Measurements from ENCODE around the gene SLC30A2. TPM values are rescaled to one million over a fixed set of nuclear protein-coding genes. Genes with fewer than 3 reads are reported as not detected.

SLC30A2 gene
- total RNA-seq, 1 donor from 2014 or later, result 0.17 TPM

DNA sequence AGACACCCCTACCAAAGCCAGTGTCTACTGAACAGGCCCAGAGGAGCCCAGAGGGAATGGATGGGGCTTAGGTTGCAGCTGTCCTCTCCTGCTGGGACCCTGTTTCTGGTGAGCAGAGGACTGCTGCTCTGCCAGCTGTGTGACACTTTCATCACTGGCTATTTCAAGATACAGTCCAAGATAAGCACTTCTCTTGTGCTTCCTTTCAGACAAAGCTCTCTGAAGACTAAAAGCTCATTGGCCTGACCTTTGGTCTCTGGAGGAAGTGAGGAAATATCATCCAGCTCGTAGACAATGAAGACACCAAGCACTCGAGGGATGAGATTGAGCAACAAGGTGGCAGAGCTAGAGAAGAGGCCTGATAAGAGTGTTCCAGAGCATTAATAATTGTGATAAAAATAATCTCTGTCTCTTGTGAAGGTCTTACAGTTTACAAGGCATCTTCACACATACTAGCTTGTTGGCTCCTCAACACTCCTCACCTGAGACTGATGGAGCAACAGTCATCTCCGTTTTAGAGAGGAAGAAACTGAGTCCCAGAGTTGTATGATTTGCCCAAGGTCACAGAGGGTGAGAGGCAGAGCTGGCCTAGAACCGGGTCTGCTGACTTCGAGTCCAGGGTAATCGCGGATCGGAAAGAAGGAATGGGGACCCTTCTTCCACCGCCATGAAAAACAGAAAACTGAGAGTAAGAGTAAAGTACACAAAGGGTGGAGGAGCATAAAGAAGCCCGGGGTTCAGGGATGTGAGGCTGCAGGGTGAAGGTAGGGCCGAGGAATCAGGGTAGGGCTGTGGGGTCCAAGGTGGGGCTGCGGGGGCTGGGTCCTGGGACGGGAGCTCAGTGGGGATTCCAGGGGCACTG, 48.7 kb downstream of the SLC30A2 start:
- Mint-ChIP-seq H3K4me1 (ENCODE audit: low read depth) (peaks cover 12% of the 10 kb centered on the region), H3K27ac (peak overlapping the region; percentile 97), H3K9me3 (ENCODE audit: low read depth) (no peaks in the 10 kb centered on the region), H3K36me3 (ENCODE audit: insufficient read depth) (no peaks in the 10 kb centered on the region), H3K27me3 (no peaks in the 10 kb centered on the region), H3K4me3 (ENCODE audit: low read depth) (peak overlapping the region; percentile 94)
- no peak for DNase-seq (ENCODE audit: low spot score, unreplicated experiment)
- TF ChIP-seq, protein P1, sequence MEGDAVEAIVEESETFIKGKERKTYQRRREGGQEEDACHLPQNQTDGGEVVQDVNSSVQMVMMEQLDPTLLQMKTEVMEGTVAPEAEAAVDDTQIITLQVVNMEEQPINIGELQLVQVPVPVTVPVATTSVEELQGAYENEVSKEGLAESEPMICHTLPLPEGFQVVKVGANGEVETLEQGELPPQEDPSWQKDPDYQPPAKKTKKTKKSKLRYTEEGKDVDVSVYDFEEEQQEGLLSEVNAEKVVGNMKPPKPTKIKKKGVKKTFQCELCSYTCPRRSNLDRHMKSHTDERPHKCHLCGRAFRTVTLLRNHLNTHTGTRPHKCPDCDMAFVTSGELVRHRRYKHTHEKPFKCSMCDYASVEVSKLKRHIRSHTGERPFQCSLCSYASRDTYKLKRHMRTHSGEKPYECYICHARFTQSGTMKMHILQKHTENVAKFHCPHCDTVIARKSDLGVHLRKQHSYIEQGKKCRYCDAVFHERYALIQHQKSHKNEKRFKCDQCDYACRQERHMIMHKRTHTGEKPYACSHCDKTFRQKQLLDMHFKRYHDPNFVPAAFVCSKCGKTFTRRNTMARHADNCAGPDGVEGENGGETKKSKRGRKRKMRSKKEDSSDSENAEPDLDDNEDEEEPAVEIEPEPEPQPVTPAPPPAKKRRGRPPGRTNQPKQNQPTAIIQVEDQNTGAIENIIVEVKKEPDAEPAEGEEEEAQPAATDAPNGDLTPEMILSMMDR (IDR thresholded peaks at IDR 0.05; ENCODE audit: unreplicated experiment), result no peak

DNA sequence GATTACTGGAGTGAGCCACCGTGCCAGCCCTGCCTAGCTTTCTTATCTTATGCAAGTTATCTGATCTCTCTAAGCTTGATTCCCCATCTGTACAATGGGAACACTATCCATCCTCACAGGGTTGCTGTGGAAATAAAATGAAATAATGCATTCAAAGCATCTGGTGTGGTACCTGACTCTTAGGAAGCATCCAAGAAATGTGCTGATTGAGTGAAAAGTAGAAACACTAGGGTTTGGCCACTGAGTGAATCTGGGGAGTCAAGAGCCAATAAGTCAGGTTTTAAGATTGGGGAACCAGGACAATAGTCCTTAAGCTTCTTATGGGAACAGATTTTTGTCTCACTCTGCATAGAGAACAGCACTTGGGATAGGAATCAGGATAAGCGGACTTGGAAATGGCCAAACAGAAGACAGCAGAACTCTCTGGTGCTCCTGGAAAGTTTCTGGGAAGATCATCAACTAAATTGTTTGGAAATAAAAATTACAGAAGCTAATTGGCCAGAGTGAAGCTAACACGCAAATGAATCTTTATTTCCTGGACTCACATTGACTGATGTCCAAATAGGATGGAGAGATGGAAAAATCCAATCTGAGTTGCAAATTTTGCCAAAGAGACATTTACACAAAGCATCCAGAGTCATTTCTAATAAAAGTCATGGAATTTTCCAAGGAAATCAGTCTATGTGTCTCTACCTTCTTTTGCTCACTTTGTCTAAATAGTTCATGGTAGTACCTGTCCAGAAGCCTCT, 51.3 kb downstream of the SLC30A2 start:
- Mint-ChIP-seq H3K9me3 (ENCODE audit: low read depth) (no peaks in the 10 kb centered on the region), H3K4me1 (ENCODE audit: low read depth) (peaks cover 12% of the 10 kb centered on the region), H3K4me3 (ENCODE audit: low read depth) (no peak overlapping the region), H3K27me3 (no peaks in the 10 kb centered on the region), H3K27ac (no peak overlapping the region), H3K36me3 (ENCODE audit: insufficient read depth) (no peaks in the 10 kb centered on the region)
- TF ChIP-seq, protein P1 (IDR thresholded peaks at IDR 0.05; ENCODE audit: unreplicated experiment), result no peak
- no peak for DNase-seq (ENCODE audit: low spot score, unreplicated experiment)

DNA sequence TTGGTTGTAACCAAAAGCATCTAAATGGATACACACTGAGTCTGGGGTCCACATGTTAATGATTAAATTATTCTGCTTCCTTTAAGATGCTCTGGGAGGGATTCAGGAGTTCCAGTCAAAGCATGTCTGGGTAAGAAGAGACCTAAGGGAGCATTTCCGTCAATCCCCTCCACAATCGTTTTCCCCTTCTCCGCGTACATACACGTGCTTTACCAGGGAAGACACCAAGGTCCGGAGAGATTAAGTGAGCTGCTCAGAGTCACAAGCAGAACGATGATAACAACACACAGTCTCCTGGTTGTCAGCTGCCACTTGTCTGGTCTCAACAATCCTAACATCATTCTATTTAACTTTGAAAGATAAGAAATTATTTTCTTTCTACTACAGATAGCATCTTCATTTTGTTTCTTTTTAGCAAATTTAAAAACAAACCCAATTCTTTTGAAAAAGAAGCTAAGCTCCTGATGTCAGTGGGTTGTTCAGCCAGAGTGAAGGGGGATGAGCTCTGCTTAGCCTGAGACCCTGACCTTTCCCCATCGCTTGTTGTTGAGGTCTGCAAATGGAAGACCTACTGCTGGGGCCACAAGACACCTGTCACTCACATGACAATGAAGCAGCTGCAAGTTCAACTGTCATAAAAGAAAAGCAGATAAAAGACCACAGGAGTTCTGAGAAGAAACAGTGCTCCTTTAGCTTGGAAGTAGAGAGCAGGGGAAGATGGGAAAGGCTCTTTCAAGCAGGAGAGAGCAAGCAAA, 52.5 kb downstream of the SLC30A2 start:
- H3K4me3 Mint-ChIP-seq (ENCODE audit: low read depth), result no peak overlapping the region
- no peaks in the 10 kb centered on the region for H3K9me3 Mint-ChIP-seq (ENCODE audit: low read depth)
- H3K4me1 Mint-ChIP-seq (ENCODE audit: low read depth), result peaks cover 10% of the 10 kb centered on the region
- peaks cover 1% of the 10 kb centered on the region for H3K36me3 Mint-ChIP-seq (ENCODE audit: insufficient read depth)
- H3K27me3 Mint-ChIP-seq, result no peaks in the 10 kb centered on the region
- DNase-seq (ENCODE audit: low spot score, unreplicated experiment), result no peak
- TF ChIP-seq, protein P1 (IDR thresholded peaks at IDR 0.05; ENCODE audit: unreplicated experiment), result no peak
- H3K27ac Mint-ChIP-seq, result peak overlapping the region; percentile 14

DNA sequence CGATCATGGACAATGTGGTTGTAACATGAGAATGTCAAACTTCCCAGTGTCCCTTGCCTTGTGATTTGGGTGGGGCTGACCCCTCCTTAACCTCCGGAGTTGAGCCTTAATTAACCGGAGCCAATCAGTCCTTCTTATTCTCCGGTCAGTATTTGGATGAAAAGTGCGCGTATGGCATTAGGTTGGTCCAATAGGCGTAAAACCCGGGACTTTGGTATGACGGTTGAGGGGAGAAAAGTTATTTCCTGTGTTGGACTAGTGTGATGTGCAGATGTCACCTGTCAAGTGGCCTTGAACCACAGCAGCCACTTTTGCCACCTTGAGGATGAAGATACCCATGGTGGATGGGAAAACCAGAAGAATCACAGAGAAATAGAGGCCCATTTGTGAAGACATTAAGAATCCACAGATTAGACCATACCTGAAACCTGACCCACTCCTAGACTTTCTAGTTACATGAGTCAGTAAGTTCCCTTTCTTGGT, 53.2 kb downstream of the SLC30A2 start:
- Mint-ChIP-seq H3K27ac (no peak overlapping the region), H3K27me3 (no peaks in the 10 kb centered on the region), H3K36me3 (ENCODE audit: insufficient read depth) (peaks cover 1% of the 10 kb centered on the region), H3K4me3 (ENCODE audit: low read depth) (no peak overlapping the region), H3K9me3 (ENCODE audit: low read depth) (no peaks in the 10 kb centered on the region), H3K4me1 (ENCODE audit: low read depth) (peaks cover 8% of the 10 kb centered on the region)
- TF ChIP-seq, protein P1 (IDR thresholded peaks at IDR 0.05; ENCODE audit: unreplicated experiment), result no peak
- no peak for DNase-seq (ENCODE audit: low spot score, unreplicated experiment)
